DMS114 treated with DMSO at 0.1 percent for 48 hours (cell line): ENCODE results near the gene KRTAP5-1.

Experiments
- DNase-seq: peaks from one replicate; lab custom pipeline; 2025; ENCODE audit not compliant: unreplicated experiment; lab: John Stamatoyannopoulos, UW

Gene KRTAP5-1

DNA sequence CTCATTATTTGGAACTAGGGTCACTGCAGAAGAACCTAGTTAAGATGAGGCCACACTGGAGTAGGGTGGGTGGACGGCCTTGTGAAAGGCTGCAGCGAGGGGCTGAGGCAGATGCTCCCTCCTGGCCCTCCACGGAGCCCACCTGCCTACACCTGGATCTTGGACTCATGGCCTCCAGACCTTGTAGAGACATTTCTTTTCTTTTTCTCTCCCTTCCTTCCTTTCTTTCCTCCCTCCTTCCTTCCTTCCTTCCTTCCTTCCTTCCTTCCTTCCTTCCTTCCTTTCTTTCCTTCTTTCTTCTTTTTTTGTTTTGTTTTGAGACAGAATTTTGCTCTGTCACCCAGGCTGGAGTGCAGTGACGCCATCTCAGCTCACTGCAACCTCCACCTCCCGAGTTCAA is 39.7 kb downstream of the KRTAP5-1 start:
- no peak for DNase-seq

DNA sequence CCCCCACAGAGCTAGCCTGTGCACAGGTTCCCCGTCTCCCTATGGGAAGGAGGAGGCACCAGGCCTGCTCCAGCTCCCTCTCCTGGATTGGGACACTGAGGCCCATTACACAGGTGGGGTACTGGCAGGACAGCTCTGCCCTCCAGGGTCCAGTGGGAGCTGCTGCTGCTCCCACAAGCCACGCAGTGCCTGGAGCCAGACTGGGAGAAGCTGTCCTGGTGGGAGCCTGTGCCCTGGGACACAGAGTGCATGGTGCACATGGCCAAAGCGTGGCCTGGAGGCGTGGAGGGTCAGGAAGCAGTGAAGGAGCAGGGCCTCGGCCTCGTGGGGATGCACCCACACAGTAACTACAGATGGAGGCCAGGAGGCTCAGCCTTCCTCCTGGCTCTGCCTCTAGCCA is 40.5 kb downstream of the KRTAP5-1 start:
- no peak for DNase-seq

DNA sequence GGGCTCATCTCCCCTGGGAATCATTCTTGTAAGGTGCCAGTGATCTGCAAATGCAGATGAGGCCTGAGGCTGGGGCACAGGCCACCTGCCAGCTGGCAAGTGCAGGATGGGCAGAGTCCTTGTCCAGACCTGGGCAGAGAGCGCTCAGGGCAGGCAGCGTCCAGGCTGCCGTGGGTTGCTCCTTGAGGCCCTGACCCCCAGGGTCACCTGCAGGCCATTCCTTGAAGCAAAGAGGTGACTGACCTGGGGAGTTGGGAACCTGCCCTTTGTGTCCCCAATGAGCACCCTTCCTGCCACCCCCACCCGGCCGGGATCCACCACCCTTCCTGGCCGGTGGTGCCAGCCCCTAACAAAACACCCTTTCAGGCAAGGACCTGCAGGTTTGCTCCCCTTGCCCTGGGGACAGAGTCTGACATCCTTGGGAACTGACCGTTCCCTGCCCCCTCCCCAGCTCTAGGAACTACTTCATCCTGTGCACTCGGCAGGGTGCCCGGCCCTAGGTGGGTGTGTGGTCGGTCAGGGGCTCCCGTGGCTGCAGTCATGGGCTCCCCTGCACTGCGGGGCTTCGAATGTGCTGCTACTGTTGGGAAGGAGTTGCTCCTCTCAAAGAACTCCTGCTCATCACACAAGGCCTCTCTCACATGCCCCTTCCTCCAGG is 41.3 kb downstream of the KRTAP5-1 start:
- DNase-seq, result no peak

DNA sequence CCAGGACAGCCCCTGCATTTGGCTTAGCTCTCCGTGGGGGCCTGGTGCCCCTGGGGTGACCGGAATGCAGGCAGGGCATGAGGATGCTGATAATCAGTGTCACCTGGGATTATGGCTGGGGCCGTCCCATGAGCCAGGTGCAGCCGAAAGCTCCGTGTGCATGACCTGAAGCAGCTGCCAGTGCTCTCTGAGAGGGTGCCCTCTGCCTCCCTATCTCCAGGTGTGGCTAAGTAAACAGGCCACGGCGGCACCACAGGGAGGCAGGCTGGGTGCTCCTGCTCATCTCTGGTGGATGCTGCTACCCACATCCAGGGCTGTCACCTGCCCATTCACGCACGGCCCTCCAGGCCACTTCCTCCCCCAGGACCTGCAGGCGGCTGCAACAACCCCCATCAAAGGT is 42.8 kb downstream of the KRTAP5-1 start:
- no peak for DNase-seq

DNA sequence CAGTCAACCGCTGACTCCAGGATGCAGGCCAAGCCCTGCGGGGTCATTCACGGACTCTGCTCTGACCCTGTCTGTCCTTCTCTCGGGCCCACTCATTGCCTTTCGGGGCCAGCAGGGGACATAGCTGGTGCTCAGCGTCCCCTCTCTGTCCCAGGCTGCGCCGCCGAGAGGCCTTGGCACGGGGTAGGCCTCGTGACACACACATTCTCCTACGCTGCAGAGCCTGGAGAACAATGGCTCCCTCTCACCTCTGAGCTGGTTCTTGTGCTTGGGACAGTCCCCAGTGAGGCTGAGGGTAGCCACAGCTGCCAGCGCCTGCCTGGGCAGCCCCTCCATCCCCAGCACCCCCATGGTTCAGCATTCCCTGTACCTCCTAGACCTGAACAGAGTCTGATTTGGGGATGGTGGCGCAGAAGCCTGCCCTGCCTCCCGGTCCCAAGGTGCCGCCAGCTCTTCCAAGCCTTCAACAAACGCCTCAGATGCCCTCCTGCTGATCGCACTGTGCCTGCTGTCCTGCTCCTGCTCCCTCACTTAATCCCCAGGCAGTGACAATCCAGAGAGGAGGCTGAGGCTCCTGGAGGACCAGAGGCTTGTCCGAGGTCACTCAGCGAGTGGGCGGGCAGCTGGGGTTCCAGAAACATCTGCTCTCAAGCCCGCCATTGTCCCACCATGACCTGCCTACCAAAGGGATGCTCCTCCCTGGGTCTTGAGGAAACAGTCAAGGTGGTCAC is 43.4 kb downstream of the KRTAP5-1 start:
- DNase-seq, result no peak

DNA sequence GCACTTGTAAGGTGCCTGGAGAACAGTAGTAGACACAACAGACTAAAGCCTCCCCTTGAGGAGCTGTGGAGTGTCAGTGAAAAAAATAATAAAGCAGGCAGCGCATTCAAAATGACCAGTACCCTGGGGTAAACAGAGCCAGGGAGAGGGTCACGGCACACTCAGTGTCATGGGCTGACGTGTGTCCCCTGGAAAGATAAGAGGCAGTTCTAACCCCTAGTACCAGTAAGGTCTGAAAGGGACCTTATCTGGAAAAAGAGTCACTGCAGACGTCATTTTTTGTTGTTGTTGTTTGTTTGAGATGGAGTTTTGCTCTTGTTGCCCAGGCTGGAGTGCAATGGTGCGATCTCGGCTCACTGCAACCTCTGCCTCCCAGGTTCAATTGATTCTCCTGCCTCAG is 45.0 kb downstream of the KRTAP5-1 start:
- no peak for DNase-seq

DNA sequence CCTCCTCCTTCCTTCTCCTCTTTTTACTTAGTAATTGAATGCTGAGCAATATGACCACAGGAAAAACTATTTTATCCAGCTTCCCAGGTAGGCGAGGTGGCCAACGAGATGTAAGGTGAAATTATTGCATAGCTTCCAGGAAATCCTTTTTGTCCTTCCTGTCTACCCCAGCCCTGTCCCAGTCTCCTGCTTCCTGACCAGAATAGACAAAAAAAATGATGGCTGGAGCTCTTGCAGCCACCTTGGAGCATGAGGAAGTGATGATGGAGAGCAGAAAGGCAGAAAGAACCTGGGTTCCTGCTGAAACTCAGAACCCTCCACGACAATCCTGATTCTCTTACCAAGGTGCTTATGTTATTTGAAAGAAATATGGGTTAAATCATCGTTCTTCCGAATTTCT is 46.9 kb downstream of the KRTAP5-1 start:
- DNase-seq, result no peak

DNA sequence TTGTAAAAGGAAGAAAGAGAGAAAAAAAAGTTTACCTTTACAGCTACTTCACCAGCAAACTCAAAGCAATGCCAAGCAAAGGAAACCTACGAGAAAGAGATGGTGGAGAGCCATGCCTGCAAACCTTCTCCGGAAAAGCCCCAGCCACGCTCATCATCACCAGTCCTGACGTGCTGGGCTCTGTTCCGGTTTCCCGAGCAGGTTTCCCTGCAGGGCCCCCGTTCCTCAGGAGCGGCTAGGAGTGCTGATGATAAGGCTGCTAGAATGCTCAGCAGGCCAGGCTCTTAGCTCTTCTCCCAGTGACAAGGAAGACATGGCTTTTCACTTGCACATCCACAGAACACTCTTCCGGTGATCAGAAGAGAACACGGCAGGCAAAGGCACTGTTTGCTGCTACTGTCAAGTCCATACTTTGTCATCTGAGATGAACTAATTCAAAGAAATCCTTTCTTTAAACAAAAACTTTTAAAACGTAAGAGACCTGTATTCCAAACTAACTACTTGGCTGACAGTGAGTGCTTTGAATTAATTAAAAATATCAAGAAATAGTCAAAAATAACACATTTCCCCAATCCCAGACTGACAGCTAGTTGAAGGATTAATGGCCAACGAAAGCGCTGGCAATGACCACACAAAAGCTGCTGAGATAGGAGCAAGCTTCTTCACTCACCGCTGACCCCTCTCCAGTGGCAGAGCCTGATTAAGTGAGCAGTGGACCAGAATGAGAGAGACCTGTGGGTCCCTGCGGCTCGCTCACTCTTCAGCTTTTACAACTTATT is 48.8 kb downstream of the KRTAP5-1 start:
- no peak for DNase-seq

DNA sequence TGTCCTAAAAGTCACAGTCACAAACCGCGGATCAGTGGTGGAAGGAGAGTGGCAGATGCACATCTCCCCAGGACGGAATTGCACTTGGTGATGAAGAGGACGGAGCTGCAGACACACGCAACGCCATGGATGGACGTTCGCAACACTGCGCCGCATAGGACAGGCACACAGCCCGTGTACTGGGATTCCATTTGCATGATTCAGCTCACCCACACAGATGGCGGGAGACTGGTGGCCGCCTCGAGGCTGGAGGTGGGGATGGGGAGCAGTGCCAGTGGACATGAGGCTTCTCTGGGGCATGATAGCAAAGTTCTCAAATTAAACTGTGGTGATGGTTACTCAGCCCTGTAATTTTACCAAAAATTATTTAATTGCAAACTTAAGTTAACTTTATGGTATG is 50.4 kb downstream of the KRTAP5-1 start:
- DNase-seq, result no peak
